Body of pancreas (tissue), 4 donors: ENCODE results near the gene PEX11A.

Source experiments
- CTCF ChIP-seq, 7 experiments: fragments of 450-650 bp in 4 of 7; fragments of 200-600 bp in 3 of 7; sonication (generic) in 3 of 7; IDR thresholded peaks; one replicate each; pipeline ENCODE4 v1.5.1; 2016 to 2019; ENCODE audit warnings: antibody characterized with exemption in 7 of 7
- POLR2A ChIP-seq, 3 donors: fragments of 450-650 bp; IDR thresholded peaks; one replicate each; pipeline ENCODE4 v1.6.1; 2016; ENCODE audit warnings: antibody characterized with exemption in 3 of 3, mild to moderate bottlenecking in 2 of 3

- no peak for TF ChIP-seq POLR2A (IDR thresholded peaks at IDR 0.05)
- no peak for TF ChIP-seq CTCF (IDR thresholded peaks at IDR 0.05)
These were observed 21.2 kb downstream of the PEX11A start for GRCh38 chr15:89669309-89669865.
